Right lobe of liver (tissue), 4 donors: ENCODE measurements around the gene LCOR.

Experiments used
- CTCF ChIP-seq, 4 donors: fragments of 200-600 bp in 3 of 4; fragments of 450-650 bp in 1 of 4; IDR thresholded peaks; one replicate each; pipeline versions ENCODE4 v1.5.1 to v1.8.0; 2016 to 2022; ENCODE audit warnings: antibody characterized with exemption in 4 of 4, mild to moderate bottlenecking in 2 of 4
- POLR2A ChIP-seq: fragments of 450-650 bp; IDR thresholded peaks from one replicate; pipeline ENCODE4 v1.6.1; 2017; ENCODE audit warnings: antibody characterized with exemption, mild to moderate bottlenecking
- donor health status: DM: no; HTN: no; CAD: no.
- donor health status: DM: no; HTN: no; CAD: no.
- donor health status: DM: no; HTN: yes; CAD: no.

GRCh38 chr10:97003804-97004201 lies 171.7 kb downstream of the LCOR start:
- TF ChIP-seq CTCF (IDR thresholded peaks at IDR 0.05) (no peak), POLR2A (no peak)
